ENCODE results near the gene CHCHD2.
"Not testable (repeated sequence)": the region's sequence is repeated elsewhere in the genome, so short reads cannot be mapped to it uniquely, and the experiment has no call there.

GRCh38 chr7:56092388-56092787 is 13.9 kb downstream of the CHCHD2 start:
- not testable (repeated sequence) for TF ChIP-seq POLR2A (IDR thresholded peaks at IDR 0.05; ENCODE audit: low read depth, low read length); POLR2AphosphoS5 (IDR thresholded peaks at IDR 0.05; ENCODE audit: low read depth, low read length); TAF1 (IDR thresholded peaks at IDR 0.05; ENCODE audit: borderline replicate concordance, low read depth, low read length)
